Activated naive CD4-positive, alpha-beta T cell treated with anti-CD3 and anti-CD28 coated beads, Interleukin-2, amount 50 U/mL, for 72 hours (primary cell): ENCODE data around the gene AMTN. TPM values are rescaled to one million over a fixed set of nuclear protein-coding genes. Genes with fewer than 3 reads are reported as not detected.

Source experiments
- ATAC-seq, 2 donors: fragments of 150-1000 bp; cut with Tn5 transposase; 2 replicates each; pipeline ENCODE4 v1.10.0; 2021; ENCODE audit warnings: mild to moderate bottlenecking in 2 of 2, moderate library complexity in 2 of 2
- DNase-seq, 2 donors: peaks; one replicate each; pipeline ENCODE4 v3.0.0; 2021 to 2022; ENCODE audit warnings: low spot score in 2 of 2
- H3K27ac Mint-ChIP-seq, 2 donors: one replicate each; pipeline ENCODE4 v1.8.0; 2022; ENCODE audit warnings: mild to moderate bottlenecking in 2 of 2, mixed read lengths in 2 of 2
- H3K36me3 Mint-ChIP-seq, 2 donors: one replicate each; pipeline ENCODE4 v1.8.0; 2022; ENCODE audit warnings: mixed read lengths in 2 of 2
- H3K9me3 Mint-ChIP-seq, 2 donors: one replicate each; pipeline ENCODE4 v1.8.0; 2022; ENCODE audit warnings: mixed read lengths in 2 of 2
- total RNA-seq, 2 donors: library from RNA; stranded (reverse); gene quantifications; one replicate each; pipeline ENCODE4 v1.2.3, GENCODE V29; 2022

The AMTN gene
- total RNA-seq, 2 donors from 2014 or later = not detected

GRCh38 chr4:70538869-70539268 is 20.5 kb downstream of the AMTN start:
- no peak for DNase-seq
- ATAC-seq = no peak
- H3K36me3 Mint-ChIP-seq = no peaks in the 10 kb centered on the region
- no peaks in the 10 kb centered on the region for H3K9me3 Mint-ChIP-seq
- H3K27ac Mint-ChIP-seq = no peak overlapping the region

GRCh38 chr4:70544279-70544868 is 26.0 kb downstream of the AMTN start:
- H3K27ac Mint-ChIP-seq = no peak overlapping the region
- H3K9me3 Mint-ChIP-seq = no peaks in the 10 kb centered on the region
- ATAC-seq (no peak), DNase-seq (no peak)
- H3K36me3 Mint-ChIP-seq = no peaks in the 10 kb centered on the region

GRCh38 chr4:70556856-70557255 is 38.5 kb downstream of the AMTN start:
- Mint-ChIP-seq H3K27ac (no peak overlapping the region), H3K9me3 (no peaks in the 10 kb centered on the region), H3K36me3 (no peaks in the 10 kb centered on the region)
- DNase-seq (no peak), ATAC-seq (no peak)

GRCh38 chr4:70559211-70559830 is 41.0 kb downstream of the AMTN start:
- DNase-seq = peak in 1 of 2 donors; percentile 34
- Mint-ChIP-seq H3K36me3 (no peaks in the 10 kb centered on the region), H3K27ac (no peak overlapping the region), H3K9me3 (no peaks in the 10 kb centered on the region)
- peak in 1 of 2 donors; percentile 48 for ATAC-seq

GRCh38 chr4:70559924-70560323 is 41.6 kb downstream of the AMTN start:
- Mint-ChIP-seq H3K27ac (no peak overlapping the region), H3K36me3 (no peaks in the 10 kb centered on the region), H3K9me3 (no peaks in the 10 kb centered on the region)
- ATAC-seq (no peak), DNase-seq (no peak)

- Mint-ChIP-seq H3K36me3 (no peaks in the 10 kb centered on the region), H3K27ac (no peak overlapping the region), H3K9me3 (no peaks in the 10 kb centered on the region)
- ATAC-seq (no peak), DNase-seq (no peak)
These were observed 45.7 kb downstream of the AMTN start for GRCh38 chr4:70564033-70564432.

- DNase-seq = no peak
- H3K36me3 Mint-ChIP-seq = no peaks in the 10 kb centered on the region
- no peak overlapping the region for H3K27ac Mint-ChIP-seq
- ATAC-seq = no peak
- no peaks in the 10 kb centered on the region for H3K9me3 Mint-ChIP-seq
These were observed 52.4 kb downstream of the AMTN start for GRCh38 chr4:70570796-70571195.

- no peaks in the 10 kb centered on the region for H3K9me3 Mint-ChIP-seq
- H3K27ac Mint-ChIP-seq = no peak overlapping the region
- no peaks in the 10 kb centered on the region for H3K36me3 Mint-ChIP-seq
- DNase-seq = no peak
- ATAC-seq = no peak
These were observed 53.4 kb downstream of the AMTN start for GRCh38 chr4:70571772-70572171.

- Mint-ChIP-seq H3K27ac (no peak overlapping the region), H3K9me3 (peaks cover 0 to 3% of the 10 kb centered on the region in 2 donors), H3K36me3 (no peaks in the 10 kb centered on the region)
- ATAC-seq (no peak), DNase-seq (no peak)
These were observed 57.6 kb downstream of the AMTN start for GRCh38 chr4:70575964-70576363.

- DNase-seq = no peak
- no peak overlapping the region for H3K27ac Mint-ChIP-seq
- H3K36me3 Mint-ChIP-seq = no peaks in the 10 kb centered on the region
- H3K9me3 Mint-ChIP-seq = peaks cover 0 to 3% of the 10 kb centered on the region in 2 donors
- ATAC-seq = no peak
These were observed 59.0 kb downstream of the AMTN start for GRCh38 chr4:70577220-70577927.

- H3K36me3 Mint-ChIP-seq = no peaks in the 10 kb centered on the region
- no peak overlapping the region for H3K27ac Mint-ChIP-seq
- peaks cover 0 to 3% of the 10 kb centered on the region in 2 donors for H3K9me3 Mint-ChIP-seq
- no peak for ATAC-seq
- no peak for DNase-seq
These were observed 63.6 kb downstream of the AMTN start for GRCh38 chr4:70581980-70582379.

Other genes with a start within 250 kb of the AMTN start
- not detected for gene CABS1, start 183.6 kb upstream of the AMTN start, total RNA-seq
- gene SMR3A, start 157.8 kb upstream of the AMTN start, total RNA-seq = not detected
- gene SMR3B, start 135.4 kb upstream of the AMTN start, total RNA-seq = not detected
- gene OPRPN, start 120.6 kb upstream of the AMTN start, total RNA-seq = not detected
- not detected for gene MUC7, start 46.4 kb upstream of the AMTN start, total RNA-seq
- not detected for gene AMBN, start 73.7 kb downstream of the AMTN start, total RNA-seq
- gene ENAM, start 110.2 kb downstream of the AMTN start, total RNA-seq = not detected
- under 1 TPM in 1 of 2 donors, not detected in 1; 0.68 TPM for gene JCHAIN, start 147.9 kb downstream of the AMTN start, total RNA-seq
- 10 to 100 TPM; 19.3 to 31.6 TPM for gene UTP3, start 170.0 kb downstream of the AMTN start, total RNA-seq
- gene RUFY3, start 203.4 kb downstream of the AMTN start, total RNA-seq = 10 to 100 TPM; 16.0 to 23.5 TPM